SK-N-SH treated with all-trans-retinoic acid at 6 μM for 48 hours (cell line): ENCODE results near the gene NHLH2.

Experiments used
- ATAC-seq: fragments of 200-7000 bp; cut with Tn5 transposase; 3 replicates; pipeline ENCODE4 v1.9.1; 2020; ENCODE audit warnings: mild to moderate bottlenecking, moderate library complexity
- BACH2 ChIP-seq: fragments of 250-450 bp; sonication (Bioruptor Pico); IDR thresholded peaks from 2 replicates; pipeline ENCODE4 v1.9.0; 2021; ENCODE audit warnings: mild to moderate bottlenecking, borderline replicate concordance
- CSDC2 ChIP-seq: fragments of 250-450 bp; sonication (Bioruptor Pico); IDR thresholded peaks from 2 replicates; pipeline ENCODE4 v1.5.0; 2020; ENCODE audit warnings: mild to moderate bottlenecking, moderate library complexity
- CSRNP3 ChIP-seq: fragments of 250-450 bp; sonication (Bioruptor Pico); IDR thresholded peaks from 2 replicates; pipeline ENCODE4 v1.5.1; 2021; ENCODE audit warnings: mild to moderate bottlenecking, moderate library complexity
- ESRRG ChIP-seq: fragments of 250-450 bp; sonication (Bioruptor Pico); IDR thresholded peaks from 2 replicates; pipeline ENCODE4 v1.6.1; 2021; ENCODE audit warnings: mild to moderate bottlenecking
- GLIS3 ChIP-seq: fragments of 250-450 bp; sonication (Bioruptor Pico); IDR thresholded peaks from 2 replicates; pipeline ENCODE4 v1.5.0; 2020; ENCODE audit warnings: mild to moderate bottlenecking, moderate library complexity
- ISL1 ChIP-seq: fragments of 250-450 bp; sonication (Bioruptor Pico); IDR thresholded peaks from 2 replicates; pipeline ENCODE4 v2.1.2; 2022; ENCODE audit warnings: mild to moderate bottlenecking, moderate library complexity
- OSR1 ChIP-seq: fragments of 250-450 bp; sonication (Bioruptor Pico); IDR thresholded peaks from 2 replicates; pipeline ENCODE4 v1.8.0; 2022; ENCODE audit warnings: moderate library complexity, mild to moderate bottlenecking, inconsistent platforms
- PATZ1 ChIP-seq: fragments of 250-450 bp; sonication (Bioruptor Pico); IDR thresholded peaks from 2 replicates; pipeline ENCODE4 v1.8.0; 2020; ENCODE audit warnings: mild to moderate bottlenecking, moderate library complexity, borderline replicate concordance
- POU6F1 ChIP-seq: fragments of 250-450 bp; sonication (Bioruptor Pico); IDR thresholded peaks from 2 replicates; pipeline ENCODE4 v1.8.0; 2021; ENCODE audit warnings: low read depth, mild to moderate bottlenecking, moderate library complexity, borderline replicate concordance
- RARB ChIP-seq: fragments of 250-450 bp; sonication (Bioruptor Pico); IDR thresholded peaks from 2 replicates; pipeline ENCODE4 v1.8.0; 2021; ENCODE audit warnings: mild to moderate bottlenecking, moderate library complexity
- SNAI2 ChIP-seq: fragments of 250-450 bp; sonication (Bioruptor Pico); IDR thresholded peaks from 2 replicates; pipeline ENCODE4 v1.5.0; 2020; ENCODE audit warnings: mild to moderate bottlenecking, moderate library complexity
- TCF4 ChIP-seq: fragments of 250-450 bp; sonication (Bioruptor Pico); IDR thresholded peaks from 2 replicates; pipeline ENCODE4 v1.8.0; 2021; ENCODE audit warnings: mild to moderate bottlenecking, moderate library complexity, borderline replicate concordance
- TOX ChIP-seq: fragments of 250-450 bp; sonication (Bioruptor Pico); IDR thresholded peaks from 2 replicates; pipeline ENCODE4 v1.8.0; 2021; ENCODE audit warnings: mild to moderate bottlenecking, moderate library complexity, borderline replicate concordance
- TSHZ2 ChIP-seq: fragments of 250-450 bp; sonication (Bioruptor Pico); IDR thresholded peaks from 2 replicates; pipeline ENCODE4 v1.5.0; 2020; ENCODE audit warnings: mild to moderate bottlenecking, moderate library complexity
- ZC3H10 ChIP-seq: fragments of 250-450 bp; sonication (Bioruptor Pico); IDR thresholded peaks from 2 replicates; pipeline ENCODE4 v1.5.1; 2021; ENCODE audit warnings: mild to moderate bottlenecking, moderate library complexity
- ZFP3 ChIP-seq: fragments of 250-450 bp; sonication (Bioruptor Pico); IDR thresholded peaks from 2 replicates; pipeline ENCODE4 v1.5.0; 2020; ENCODE audit warnings: mild to moderate bottlenecking, moderate library complexity
- ZFP30 ChIP-seq: fragments of 450-650 bp; formaldehyde crosslinking; IDR thresholded peaks from 2 replicates; pipeline ENCODE4 v1.5.0; 2022; ENCODE audit warnings: mild to moderate bottlenecking, moderate library complexity
- ZNF565 ChIP-seq: fragments of 450-650 bp; formaldehyde crosslinking; conservative IDR thresholded peaks from 2 replicates; pipeline ENCODE4 v1.5.0; 2020; ENCODE audit warnings: low read depth, mild to moderate bottlenecking, moderate library complexity
- ZNF70 ChIP-seq: fragments of 450-650 bp; formaldehyde crosslinking; IDR thresholded peaks from 2 replicates; pipeline ENCODE4 v1.5.0; 2020; ENCODE audit warnings: mild to moderate bottlenecking, moderate library complexity
- ZNF8 ChIP-seq: fragments of 450-650 bp; formaldehyde crosslinking; IDR thresholded peaks from 2 replicates; pipeline ENCODE4 v1.5.0; 2020; ENCODE audit warnings: mild to moderate bottlenecking, moderate library complexity

The NHLH2 gene

GRCh38 chr1:115865704-115866380 lies 24.9 kb upstream of the NHLH2 start:
- no peak for ATAC-seq
- TF ChIP-seq GLIS3 (CRISPR knock-in tag) (no peak), PATZ1 (CRISPR knock-in tag) (no peak), TOX (CRISPR knock-in tag) (no peak), CSRNP3 (CRISPR knock-in tag) (no peak), ESRRG (CRISPR knock-in tag) (no peak), CSDC2 (CRISPR knock-in tag) (no peak), ZFP30 (CRISPR knock-in tag) (no peak), TSHZ2 (no peak), OSR1 (CRISPR knock-in tag) (no peak), RARB (no peak), ZNF8 (no peak)

GRCh38 chr1:115862403-115862802 lies 21.5 kb upstream of the NHLH2 start:
- ATAC-seq = no peak
- TF ChIP-seq BACH2 (CRISPR knock-in tag) = no peak
- no peak for TF ChIP-seq ISL1
- no peak for TF ChIP-seq POU6F1 (CRISPR knock-in tag)
- TF ChIP-seq ZNF8 = no peak
- TF ChIP-seq ZFP3 (CRISPR knock-in tag) = no peak
- TF ChIP-seq TOX (CRISPR knock-in tag) = no peak
- TF ChIP-seq SNAI2 (CRISPR knock-in tag) = no peak
- no peak for TF ChIP-seq TCF4 (CRISPR knock-in tag)
- no peak for TF ChIP-seq ZNF565 (CRISPR knock-in tag)
- no peak for TF ChIP-seq ZNF70 (CRISPR knock-in tag)

- ATAC-seq = no peak
- TF ChIP-seq POU6F1 (CRISPR knock-in tag) (no peak), ZFP3 (CRISPR knock-in tag) (no peak), PATZ1 (CRISPR knock-in tag) (no peak), OSR1 (CRISPR knock-in tag) (no peak), CSRNP3 (CRISPR knock-in tag) (no peak), SNAI2 (CRISPR knock-in tag) (no peak), RARB (no peak), ZNF8 (no peak), ISL1 (no peak), TCF4 (CRISPR knock-in tag) (no peak), ESRRG (CRISPR knock-in tag) (no peak), ZC3H10 (no peak)
Observed at GRCh38 chr1:115854005-115854404, 13.1 kb upstream of the NHLH2 start.
